Measurements from ENCODE around the gene SC5D. TPM values are rescaled to one million over a fixed set of nuclear protein-coding genes. Genes with fewer than 3 reads are reported as not detected.

Gene SC5D
- total and polyA plus RNA-seq, 2 of the 4 experiments (the other 2 are of a cell fraction) = 21.3 to 21.7 TPM

GRCh38 chr11:121309688-121310087 is 17.1 kb downstream of the SC5D start:
- Histone ChIP-seq H3K79me1 (ENCODE audit: low read depth in 1 of 2, low read length in 2 of 2) (no peaks in the 10 kb centered on the region), H3K14ac (replicated peaks; ENCODE audit: low read depth, low read length) (no peak overlapping the region), H3K4me1 (ENCODE audit: control insufficient read depth, insufficient read depth, low read length) (no peaks in the 10 kb centered on the region), H3K4ac (ENCODE audit: low read depth, low read length) (no peak overlapping the region), H3K4me2 (ENCODE audit: low read depth, low read length) (no peak overlapping the region), H3K36me3 (ENCODE audit: control insufficient read depth, insufficient read depth, low read length) (peaks cover 6% of the 10 kb centered on the region), H3K27ac (ENCODE audit: insufficient read depth, low read length) (no peak overlapping the region), H2BK20ac (ENCODE audit: low read depth, low read length) (no peak overlapping the region), H2AK9ac (replicated peaks; ENCODE audit: low read depth, low read length, poor library complexity) (no peak overlapping the region), H4K20me1 (ENCODE audit: insufficient read depth, low read length) (no peaks in the 10 kb centered on the region), H2BK120ac (ENCODE audit: low read depth, low read length) (no peak overlapping the region), H2AFZ (replicated peaks; ENCODE audit: low read length, poor library complexity) (no peak overlapping the region), H2BK15ac (ENCODE audit: low read depth, low read length) (no peak overlapping the region), H3K18ac (ENCODE audit: low read depth, low read length) (no peak overlapping the region), H2AK5ac (ENCODE audit: low read depth, low read length) (no peak overlapping the region), H3K9ac (ENCODE audit: low read depth, low read length) (no peak overlapping the region), H3K27me3 (ENCODE audit: control insufficient read depth, insufficient read depth, low read length) (no peaks in the 10 kb centered on the region), H3K23ac (ENCODE audit: low read depth, low read length) (no peak overlapping the region), H3K4me3 (ENCODE audit: insufficient read depth, low read depth, low read length) (no peak overlapping the region), H3K56ac (ENCODE audit: extremely low read depth, insufficient read depth, low read length) (no peak overlapping the region), H4K8ac (ENCODE audit: low read depth in 2 of 2, low read length in 2 of 2) (no peak overlapping the region), H3K9me3 (ENCODE audit: control insufficient read depth, insufficient read depth, low read length) (no peaks in the 10 kb centered on the region), H3K9me1 (ENCODE audit: insufficient read depth, low read length) (no peaks in the 10 kb centered on the region), H4K91ac (ENCODE audit: insufficient read depth, low read depth, low read length) (no peak overlapping the region), H4K5ac (ENCODE audit: low read depth, low read length) (no peak overlapping the region), H2BK5ac (ENCODE audit: low read depth, low read length, poor library complexity, severe bottlenecking) (no peak overlapping the region)
- in situ Hi-C loops (cut with MboI; ENCODE audit: low sequenced_read_pairs) (loop anchor here (25.0 kb wide), 2 partner anchors 903 to 1203 kb away; no protein-coding TSS in a partner anchor), dilution Hi-C loops (cut with HindIII; ENCODE audit: low sequenced_read_pairs, unreplicated experiment) (no loop called here), intact Hi-C loops (cut with micrococcal nuclease) (no loop called here)
- ChIA-PET CTCF (no interaction called here), POLR2A (ENCODE audit: unreplicated experiment) (no interaction called here)
- TF ChIP-seq RFX5 (IDR thresholded peaks at IDR 0.05; ENCODE audit: low read depth, low read length) = no peak
- no peak for TF ChIP-seq SMC3 (IDR thresholded peaks at IDR 0.05; ENCODE audit: low read depth, low read length)
- no peak for TF ChIP-seq FOS (IDR thresholded peaks at IDR 0.05; ENCODE audit: low read depth, low read length)
- TF ChIP-seq, protein P1, sequence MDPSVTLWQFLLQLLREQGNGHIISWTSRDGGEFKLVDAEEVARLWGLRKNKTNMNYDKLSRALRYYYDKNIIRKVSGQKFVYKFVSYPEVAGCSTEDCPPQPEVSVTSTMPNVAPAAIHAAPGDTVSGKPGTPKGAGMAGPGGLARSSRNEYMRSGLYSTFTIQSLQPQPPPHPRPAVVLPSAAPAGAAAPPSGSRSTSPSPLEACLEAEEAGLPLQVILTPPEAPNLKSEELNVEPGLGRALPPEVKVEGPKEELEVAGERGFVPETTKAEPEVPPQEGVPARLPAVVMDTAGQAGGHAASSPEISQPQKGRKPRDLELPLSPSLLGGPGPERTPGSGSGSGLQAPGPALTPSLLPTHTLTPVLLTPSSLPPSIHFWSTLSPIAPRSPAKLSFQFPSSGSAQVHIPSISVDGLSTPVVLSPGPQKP (IDR thresholded peaks at IDR 0.05; ENCODE audit: borderline replicate concordance, low read depth, low read length) = no peak
- TF ChIP-seq MXI1 (IDR thresholded peaks at IDR 0.05; ENCODE audit: borderline replicate concordance, low read depth, low read length) = no peak
- TF ChIP-seq CTCF (conservative IDR thresholded peaks at IDR 0.05; ENCODE audit: low read depth, low read length) = no peak
- TF ChIP-seq CEBPB (IDR thresholded peaks at IDR 0.05; ENCODE audit: low read depth, low read length) = no peak
- TF ChIP-seq USF2 (IDR thresholded peaks at IDR 0.05; ENCODE audit: low read depth, low read length) = no peak
- no peak for TF ChIP-seq RCOR1 (IDR thresholded peaks at IDR 0.05; ENCODE audit: insufficient replicate concordance, low read length)
- WGBS, 2 experiments (ENCODE audit: extremely low coverage in 2 of 2, insufficient read length in 1 of 2) = no CpG with 5 or more reads among the region's 4 CpGs
- no peak for DNase-seq
- no peak for ATAC-seq (ENCODE audit: low read depth)
- no TSS peak for BruUV-seq (replicated peaks)
